GM12891 (cell line): ENCODE results near the gene SEMA5A.

ENCODE experiments used
- PAX5 ChIP-seq: IDR thresholded peaks from 2 replicates; pipeline ENCODE4 v1.6.1; 2011; ENCODE audit warnings: low read length, moderate library complexity, mild to moderate bottlenecking; ENCODE audit not compliant: insufficient read depth, severe bottlenecking
- POLR2A ChIP-seq: IDR thresholded peaks from 2 replicates; pipeline ENCODE4 v1.6.1; 2011; ENCODE audit warnings: low read depth, low read length, control low read depth
- POLR2AphosphoS5 ChIP-seq: IDR thresholded peaks from 2 replicates; pipeline ENCODE4 v1.6.1; 2011; ENCODE audit warnings: low read depth, low read length, control low read depth
- POU2F2 ChIP-seq: IDR thresholded peaks from 2 replicates; pipeline ENCODE4 v1.6.1; 2011; ENCODE audit warnings: low read depth, mild to moderate bottlenecking, control low read depth, low read length, moderate library complexity
- SPI1 ChIP-seq: IDR thresholded peaks from 2 replicates; pipeline ENCODE4 v1.6.1; 2011; ENCODE audit warnings: low read depth, low read length, control low read depth
- TAF1 ChIP-seq: IDR thresholded peaks from 2 replicates; pipeline ENCODE4 v1.6.1; 2011; ENCODE audit warnings: low read depth, low read length, control low read depth

DNA sequence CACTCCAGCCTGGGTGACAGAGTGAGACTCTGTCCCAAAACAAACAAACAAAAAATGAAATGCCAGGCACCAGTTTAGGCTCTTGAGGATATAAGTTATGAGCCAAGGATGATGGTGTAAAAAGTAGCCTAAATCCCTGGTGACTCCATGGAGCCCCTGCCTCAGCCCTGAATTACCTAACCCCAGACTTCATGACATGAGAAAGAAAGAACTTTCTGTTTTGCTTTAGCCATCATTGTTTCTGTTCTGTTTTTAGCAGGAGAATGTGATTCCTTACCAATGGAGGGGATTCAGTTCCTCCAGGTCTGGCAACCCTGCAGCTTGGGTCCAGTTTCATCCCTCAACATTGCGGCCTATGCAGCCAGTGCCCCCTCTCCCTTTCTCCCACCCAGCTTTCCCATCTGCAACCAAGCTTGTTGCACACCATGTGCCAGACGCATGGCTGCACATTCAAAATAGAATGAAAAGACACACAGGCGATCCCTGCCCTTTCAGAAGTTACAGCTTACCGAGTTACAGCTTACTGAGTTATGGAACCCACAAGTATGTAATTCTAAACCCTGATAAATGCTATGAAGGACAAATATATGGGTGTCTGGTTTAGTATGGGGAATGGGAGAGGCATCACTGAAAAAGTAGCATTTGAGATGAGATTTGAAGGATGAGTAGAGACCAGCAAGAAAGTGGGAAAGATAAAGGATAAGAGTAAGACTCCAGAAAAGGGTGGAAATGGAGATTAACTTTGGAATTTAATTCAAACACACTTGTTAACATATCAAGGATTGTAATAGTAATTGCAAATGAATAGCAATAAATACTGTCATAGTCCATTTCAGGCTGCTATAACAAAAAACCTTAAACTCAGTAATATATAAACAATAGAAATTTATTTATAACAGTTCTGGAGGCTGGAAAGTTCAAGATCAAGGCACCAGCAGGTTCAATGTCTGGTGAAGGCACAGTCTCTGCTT, 6.0 kb upstream of the SEMA5A start:
- TF ChIP-seq TAF1, result no peak
- no peak for TF ChIP-seq POLR2AphosphoS5
- no peak for TF ChIP-seq POLR2A
- no peak for TF ChIP-seq POU2F2
- no peak for TF ChIP-seq PAX5
- no peak for TF ChIP-seq SPI1
